K562 (cell line): ENCODE results near the gene CAMK1D.

ENCODE experiments used
- CBFB ChIP-seq: sonication (generic); formaldehyde crosslinking; IDR thresholded peaks from 2 replicates; pipeline ENCODE4 v1.4.0; 2020; ENCODE audit warnings: mild to moderate bottlenecking, missing genetic modification reagents
- NFYB ChIP-seq: IDR thresholded peaks from 2 replicates; pipeline ENCODE4 v1.6.1; 2011; ENCODE audit warnings: mild to moderate bottlenecking, moderate library complexity; ENCODE audit not compliant: insufficient read length; ENCODE audit errors: extremely low read depth
- SIN3A ChIP-seq, 2 experiments: fragments of 150-350 bp in 1 of 2; IDR thresholded peaks; 2 replicates each; pipeline ENCODE4 v1.6.1; 2011 to 2016; ENCODE audit warnings: borderline replicate concordance in 2 of 2, low read depth in 2 of 2, low read length in 2 of 2, mild to moderate bottlenecking in 2 of 2, moderate library complexity in 2 of 2; ENCODE audit not compliant: control insufficient read depth in 1 of 2
- TBP ChIP-seq: optimal IDR thresholded peaks from 2 replicates; pipeline ENCODE3; 2011; ENCODE audit warnings: low read depth, low read length, improper control_type of control experiment
- ZNF224 ChIP-seq: sonication (generic); formaldehyde crosslinking; IDR thresholded peaks from 2 replicates; pipeline ENCODE4 v1.8.0; 2022; ENCODE audit warnings: mild to moderate bottlenecking, missing genetic modification reagents
- TF ChIP-seq, protein P1 (sequence below): fragments of 250-450 bp; sonication (Bioruptor Pico); IDR thresholded peaks from 2 replicates; pipeline ENCODE4 v1.5.0; 2020; ENCODE audit warnings: mild to moderate bottlenecking, borderline replicate concordance
- TF ChIP-seq, protein P2 (sequence below): sonication (generic); formaldehyde crosslinking; IDR thresholded peaks from 2 replicates; pipeline ENCODE4 v1.8.1; 2023; ENCODE audit warnings: mild to moderate bottlenecking, missing genetic modification reagents

DNA sequence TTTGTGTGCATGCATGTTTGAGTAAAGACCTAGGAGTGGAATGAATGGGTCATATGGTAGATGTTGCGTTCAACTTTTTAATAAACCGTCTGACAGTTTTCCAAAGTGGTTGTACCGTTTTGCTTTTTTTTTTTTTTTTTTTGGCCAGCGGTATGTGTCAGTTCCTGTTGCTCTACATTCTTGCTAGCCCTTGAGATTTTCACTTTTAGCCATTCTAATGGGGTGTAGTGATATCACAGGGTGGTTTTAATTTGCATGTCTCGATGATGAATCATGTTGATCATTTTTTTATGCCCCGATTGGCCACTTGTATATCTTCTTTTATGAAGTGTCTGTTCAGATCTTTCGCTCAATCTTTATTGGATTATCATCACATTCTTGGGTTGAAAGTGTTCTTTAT, 320.7 kb downstream of the CAMK1D start:
- TF ChIP-seq NFYB (no peak), SIN3A (IDR thresholded peaks at IDR 0.05; ENCODE audit: borderline replicate concordance in 2 of 2, control insufficient read depth in 1 of 2, low read depth in 2 of 2, low read length in 2 of 2) (no peak), ZNF224 (CRISPR knock-in tag) (no peak), CBFB (CRISPR knock-in tag) (no peak), TBP (no peak)
- TF ChIP-seq, protein P1, sequence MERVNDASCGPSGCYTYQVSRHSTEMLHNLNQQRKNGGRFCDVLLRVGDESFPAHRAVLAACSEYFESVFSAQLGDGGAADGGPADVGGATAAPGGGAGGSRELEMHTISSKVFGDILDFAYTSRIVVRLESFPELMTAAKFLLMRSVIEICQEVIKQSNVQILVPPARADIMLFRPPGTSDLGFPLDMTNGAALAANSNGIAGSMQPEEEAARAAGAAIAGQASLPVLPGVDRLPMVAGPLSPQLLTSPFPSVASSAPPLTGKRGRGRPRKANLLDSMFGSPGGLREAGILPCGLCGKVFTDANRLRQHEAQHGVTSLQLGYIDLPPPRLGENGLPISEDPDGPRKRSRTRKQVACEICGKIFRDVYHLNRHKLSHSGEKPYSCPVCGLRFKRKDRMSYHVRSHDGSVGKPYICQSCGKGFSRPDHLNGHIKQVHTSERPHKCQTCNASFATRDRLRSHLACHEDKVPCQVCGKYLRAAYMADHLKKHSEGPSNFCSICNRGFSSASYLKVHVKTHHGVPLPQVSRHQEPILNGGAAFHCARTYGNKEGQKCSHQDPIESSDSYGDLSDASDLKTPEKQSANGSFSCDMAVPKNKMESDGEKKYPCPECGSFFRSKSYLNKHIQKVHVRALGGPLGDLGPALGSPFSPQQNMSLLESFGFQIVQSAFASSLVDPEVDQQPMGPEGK (CRISPR knock-in tag): no peak
- TF ChIP-seq, protein P2, sequence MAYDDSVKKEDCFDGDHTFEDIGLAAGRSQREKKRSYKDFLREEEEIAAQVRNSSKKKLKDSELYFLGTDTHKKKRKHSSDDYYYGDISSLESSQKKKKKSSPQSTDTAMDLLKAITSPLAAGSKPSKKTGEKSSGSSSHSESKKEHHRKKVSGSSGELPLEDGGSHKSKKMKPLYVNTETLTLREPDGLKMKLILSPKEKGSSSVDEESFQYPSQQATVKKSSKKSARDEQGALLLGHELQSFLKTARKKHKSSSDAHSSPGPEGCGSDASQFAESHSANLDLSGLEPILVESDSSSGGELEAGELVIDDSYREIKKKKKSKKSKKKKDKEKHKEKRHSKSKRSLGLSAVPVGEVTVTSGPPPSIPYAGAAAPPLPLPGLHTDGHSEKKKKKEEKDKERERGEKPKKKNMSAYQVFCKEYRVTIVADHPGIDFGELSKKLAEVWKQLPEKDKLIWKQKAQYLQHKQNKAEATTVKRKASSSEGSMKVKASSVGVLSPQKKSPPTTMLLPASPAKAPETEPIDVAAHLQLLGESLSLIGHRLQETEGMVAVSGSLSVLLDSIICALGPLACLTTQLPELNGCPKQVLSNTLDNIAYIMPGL (CRISPR knock-in tag): no peak
